ENCODE results near the gene NRGN.
A peak's percentile ranks its signal among the peaks of the same experiment; 100 is the strongest.
"Not testable (repeated sequence)": the region's sequence is repeated elsewhere in the genome, so short reads cannot be mapped to it uniquely, and the experiment has no call there.

Gene NRGN

DNA sequence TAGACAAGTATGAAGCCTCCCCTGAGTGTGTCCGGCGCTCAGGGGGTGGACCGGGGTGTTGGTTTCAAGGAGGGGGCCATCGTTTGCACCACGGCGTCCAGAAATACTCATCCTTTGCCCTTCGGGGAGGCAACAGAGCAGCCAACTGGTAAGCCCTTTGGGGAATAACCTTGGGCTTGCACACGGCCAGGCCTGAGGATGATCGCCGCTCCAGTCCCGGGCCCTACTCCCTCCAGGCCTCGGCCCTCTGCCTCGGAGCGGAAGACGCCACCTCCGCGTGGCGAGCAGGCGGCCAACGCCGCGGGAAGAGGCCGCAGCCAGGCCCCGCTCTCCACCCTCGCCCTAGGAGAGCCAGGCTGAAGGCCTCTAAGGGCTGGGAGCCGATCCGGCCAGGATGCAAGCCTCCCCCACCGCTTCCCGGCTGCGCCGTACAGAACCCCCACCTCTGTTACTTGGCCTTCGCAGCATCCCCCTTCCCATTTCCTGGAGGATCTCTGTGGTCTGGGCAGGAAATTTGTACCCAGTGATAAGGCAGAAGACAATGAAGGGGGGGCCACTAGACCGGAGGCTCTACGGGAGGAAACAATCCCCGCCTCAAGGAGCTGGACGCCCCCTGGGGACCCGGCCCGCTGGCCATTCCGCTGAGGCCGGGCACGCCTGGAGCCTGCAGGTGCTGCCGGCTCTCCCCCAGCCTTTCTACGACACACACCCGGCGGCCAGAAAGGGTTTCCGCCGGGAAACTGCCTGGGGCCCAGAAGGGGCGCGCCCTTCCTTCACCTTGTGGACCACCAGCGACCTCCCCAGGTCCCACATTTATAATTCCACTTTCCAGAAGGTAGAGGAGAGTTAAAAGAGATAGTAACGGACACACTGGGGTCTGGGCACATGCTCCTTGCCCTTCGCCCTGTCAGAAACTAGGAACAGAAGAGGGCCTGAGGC lies 19.8 kb downstream of the NRGN start:
- DNase-seq, result no peak

GRCh38 chr11:124760205-124760652 lies 20.5 kb downstream of the NRGN start:
- DNase-seq, result no peak

- no peak for DNase-seq
Measured at GRCh38 chr11:124760806-124761205, 21.1 kb downstream of the NRGN start.

- no peak for DNase-seq
Measured at GRCh38 chr11:124761301-124762104, 21.8 kb downstream of the NRGN start.

GRCh38 chr11:124762105-124762623 lies 22.4 kb downstream of the NRGN start, which contains the start of gene ESAM:
TSS of gene ESAM (minus strand) at chr11:124762290. CDS start at chr11:124762154, 136 bp downstream.
- DNase-seq, result no peak

- DNase-seq, result no peak
Measured at GRCh38 chr11:124762624-124763155, 22.9 kb downstream of the NRGN start.

DNA sequence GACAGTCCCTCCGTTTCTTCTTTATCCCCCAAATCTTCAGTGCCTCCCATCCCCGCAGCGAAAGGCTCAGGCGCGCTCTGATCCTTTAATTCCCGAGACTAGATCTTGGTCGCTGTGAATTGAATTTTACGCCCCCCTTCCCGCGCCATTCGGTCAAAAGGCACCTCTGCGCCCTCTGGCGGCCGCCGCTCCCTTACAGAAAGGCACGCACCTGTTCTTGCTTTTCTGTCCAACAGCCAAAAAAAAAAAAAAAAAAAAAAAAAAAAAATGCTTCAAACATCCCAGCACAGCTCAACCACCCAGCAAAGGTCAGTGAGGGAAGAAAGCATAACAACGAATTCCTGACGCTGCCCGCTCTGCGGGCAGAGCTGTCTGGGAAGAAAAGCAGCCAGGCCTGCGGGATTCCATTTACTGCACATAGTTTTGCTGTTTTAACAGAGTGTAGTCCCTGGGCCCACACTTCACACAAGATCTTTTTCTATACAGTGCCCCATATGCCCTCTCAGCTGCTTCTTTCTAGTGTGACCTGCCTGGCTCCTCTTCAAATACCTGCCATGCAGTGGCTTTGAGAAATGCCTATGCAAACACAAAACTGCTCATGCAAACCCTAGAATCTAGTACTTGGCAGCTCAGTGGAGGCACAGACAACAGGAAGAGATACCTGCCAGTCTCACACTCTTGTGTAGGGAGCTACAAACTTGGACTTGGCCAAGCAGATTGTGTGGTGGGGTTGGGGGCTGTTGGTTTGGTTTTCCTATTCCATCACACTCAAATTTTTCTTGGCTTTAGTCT lies 23.6 kb downstream of the NRGN start:
- peak; percentile 69 for DNase-seq

DNA sequence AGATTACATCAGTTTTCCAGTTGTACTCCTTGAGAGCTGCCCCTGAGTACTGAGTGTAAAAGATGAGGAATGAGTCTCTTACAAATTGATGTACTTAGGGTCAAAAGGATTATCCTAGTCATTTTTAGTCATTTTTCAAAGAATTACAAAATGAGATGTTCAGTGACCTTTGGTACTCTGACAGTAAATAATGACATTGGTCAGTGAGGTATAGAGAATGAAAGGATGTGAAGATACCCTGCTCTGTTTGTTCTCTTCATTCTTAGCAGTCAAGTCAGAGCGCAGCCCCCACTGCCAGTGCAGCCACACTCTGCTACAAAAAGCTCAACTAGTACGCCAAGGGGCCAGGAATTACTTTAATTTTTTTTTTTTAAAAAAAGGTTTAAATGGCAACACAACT lies 26.4 kb downstream of the NRGN start:
- no peak for DNase-seq

- DNase-seq, result no peak
Measured at GRCh38 chr11:124768914-124769313, 29.2 kb downstream of the NRGN start.

- no peak for DNase-seq
Measured at GRCh38 chr11:124769806-124770774, 30.3 kb downstream of the NRGN start.

DNA sequence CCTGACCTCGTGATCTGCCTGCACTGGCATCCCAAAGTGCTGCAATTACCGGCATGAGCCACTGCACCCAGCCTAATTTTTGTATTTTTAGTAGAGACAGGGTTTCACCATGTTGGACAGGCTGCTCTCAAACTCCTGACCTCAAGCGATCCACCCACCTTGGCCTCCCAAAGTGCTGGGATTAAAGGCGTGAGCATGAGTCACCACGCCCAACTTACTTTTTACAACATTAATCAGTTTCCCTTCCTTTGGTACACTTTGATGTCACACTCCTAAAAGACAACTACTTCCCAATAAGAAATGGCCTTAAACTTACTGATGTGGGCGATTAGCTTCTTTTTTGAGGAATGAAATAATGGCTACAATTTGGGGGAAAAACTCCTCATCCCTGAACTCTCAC lies 31.2 kb downstream of the NRGN start:
- not testable (repeated sequence) for DNase-seq

DNA sequence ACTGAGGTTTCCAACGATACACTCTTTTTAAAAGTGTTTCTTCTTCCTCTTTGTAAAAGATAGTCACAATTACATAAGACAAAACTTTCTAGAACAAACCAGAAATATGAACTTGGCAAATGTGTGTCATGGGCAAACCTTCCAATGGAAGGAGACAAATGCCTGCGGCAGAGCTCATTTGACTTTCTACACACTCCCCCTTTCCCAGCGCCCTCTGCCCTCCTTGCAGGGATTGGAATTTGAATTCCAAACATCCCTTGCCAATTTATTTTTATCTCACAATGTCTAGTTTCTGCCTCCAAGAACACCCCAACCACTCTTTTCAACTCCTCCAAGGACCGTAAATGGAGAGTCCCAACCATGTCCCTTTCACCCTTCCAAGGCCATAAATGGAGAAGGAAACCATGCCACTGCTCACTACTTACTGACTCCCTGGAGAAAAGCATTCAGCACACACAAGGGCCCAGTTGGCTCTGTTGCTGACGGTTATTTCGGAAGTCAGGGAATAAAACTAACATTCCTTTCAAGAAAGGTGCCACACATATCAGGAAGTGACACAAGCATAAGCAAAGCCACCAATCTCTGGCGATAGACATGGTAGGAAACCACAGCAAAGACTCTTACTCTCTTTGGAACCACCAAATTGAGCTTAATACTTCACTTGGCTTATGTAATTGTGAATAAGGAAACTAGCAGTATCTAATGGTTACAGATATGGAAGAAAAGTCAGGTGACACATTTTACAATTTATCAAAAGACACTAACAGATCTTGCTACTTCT lies 37.3 kb downstream of the NRGN start:
- no peak for DNase-seq

GRCh38 chr11:124778281-124778680 lies 38.5 kb downstream of the NRGN start:
- no peak for DNase-seq

- DNase-seq, result no peak
Measured at GRCh38 chr11:124779568-124779967, 39.8 kb downstream of the NRGN start.

DNA sequence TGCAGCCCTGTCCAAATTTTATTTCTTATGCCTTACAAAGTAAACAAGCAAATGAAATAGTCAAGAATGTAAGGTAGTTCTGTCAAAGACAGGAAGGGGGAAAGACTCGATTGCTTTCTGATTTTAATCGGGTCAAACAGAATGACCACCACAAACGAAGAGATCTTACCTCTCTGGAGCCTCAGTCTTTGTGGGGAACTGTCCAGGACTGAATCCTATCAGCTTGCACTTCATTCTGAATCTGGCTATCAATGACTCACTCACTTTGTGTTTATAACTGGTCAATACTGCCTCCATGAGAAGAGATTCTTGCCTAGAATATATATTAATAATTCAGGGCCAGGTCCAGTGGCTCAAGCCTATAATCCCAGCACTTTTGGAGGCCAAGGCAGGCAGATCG lies 43.3 kb downstream of the NRGN start:
- DNase-seq, result no peak

DNA sequence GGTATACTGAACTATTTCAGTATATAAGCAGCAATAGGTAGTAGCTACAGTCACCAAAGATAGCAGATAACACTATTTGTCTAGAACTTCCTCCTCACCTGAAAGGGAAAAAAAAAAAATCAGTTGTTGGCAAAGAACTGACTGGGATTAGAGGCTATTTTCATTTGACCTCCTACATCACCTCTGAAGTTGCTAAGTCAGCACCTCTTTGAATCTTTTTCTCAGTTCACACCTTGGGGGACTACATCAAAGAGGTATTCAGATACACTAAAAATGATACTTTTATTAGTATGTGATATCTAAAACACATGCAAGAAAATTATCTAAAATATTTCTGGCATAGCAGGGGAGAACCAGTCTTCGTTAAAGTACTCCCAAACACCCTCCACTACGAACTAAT lies 44.3 kb downstream of the NRGN start:
- no peak for DNase-seq

DNA sequence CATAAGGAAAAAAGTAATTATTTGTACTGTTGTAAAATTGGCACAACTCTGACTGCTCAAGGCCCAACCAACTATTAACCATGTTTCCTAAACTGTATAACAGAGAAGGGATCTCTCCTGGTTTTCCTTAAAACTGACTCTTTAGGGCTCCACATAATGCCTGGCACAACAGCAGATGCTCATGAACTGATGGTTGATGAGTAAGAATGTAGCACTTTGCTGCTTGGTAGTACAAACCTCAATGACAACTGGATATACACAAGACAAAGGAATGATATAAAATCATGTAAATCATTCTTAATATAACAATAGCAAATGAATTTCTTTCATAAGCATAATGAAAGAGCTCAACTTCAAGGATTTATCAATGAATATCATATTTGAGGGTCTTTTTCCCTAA lies 48.8 kb downstream of the NRGN start:
- no peak for DNase-seq

- DNase-seq, result no peak
Measured at GRCh38 chr11:124791626-124792341, 52.0 kb downstream of the NRGN start.

- DNase-seq, result no peak
Measured at GRCh38 chr11:124793466-124794278, 53.9 kb downstream of the NRGN start.
